Measurements from ENCODE around the gene OR11H6.
"Not testable (repeated sequence)": the region's sequence is repeated elsewhere in the genome, so short reads cannot be mapped to it uniquely, and the experiment has no call there.

Gene OR11H6

GRCh38 chr14:20195911-20196310 is 27.6 kb upstream of the OR11H6 start:
- H3K4me3 ChIP-seq (ENCODE audit: low read length): no peak overlapping the region
- no peak overlapping the region for H3K9ac ChIP-seq (ENCODE audit: low read depth, low read length)
- H3K27me3 ChIP-seq (ENCODE audit: insufficient read depth, low read length): no peaks in the 10 kb centered on the region
- no peak overlapping the region for H3K27ac ChIP-seq (ENCODE audit: low read length)
- H3K4me1 ChIP-seq (ENCODE audit: insufficient read depth, low read length): no peaks in the 10 kb centered on the region
- no peaks in the 10 kb centered on the region for H3K36me3 ChIP-seq (ENCODE audit: insufficient read depth, low read depth, low read length)
- H3K9me3 ChIP-seq (ENCODE audit: insufficient read depth, low read depth, low read length): peaks cover 91% of the 10 kb centered on the region

GRCh38 chr14:20197459-20197858 is 26.1 kb upstream of the OR11H6 start:
- Histone ChIP-seq H3K27me3 (ENCODE audit: insufficient read depth, low read length) (no peaks in the 10 kb centered on the region), H3K27ac (ENCODE audit: low read length) (no peak overlapping the region), H3K4me3 (ENCODE audit: low read length) (no peak overlapping the region), H3K9me3 (ENCODE audit: insufficient read depth, low read depth, low read length) (peaks cover 85% of the 10 kb centered on the region), H3K4me1 (ENCODE audit: insufficient read depth, low read length) (no peaks in the 10 kb centered on the region), H3K36me3 (ENCODE audit: insufficient read depth, low read depth, low read length) (no peaks in the 10 kb centered on the region), H3K9ac (ENCODE audit: low read depth, low read length) (no peak overlapping the region)

GRCh38 chr14:20198991-20199390 is 24.5 kb upstream of the OR11H6 start:
- peaks cover 85% of the 10 kb centered on the region for H3K9me3 ChIP-seq (ENCODE audit: insufficient read depth, low read depth, low read length)
- no peak overlapping the region; the same call in 1 of the 2 replicates for H3K4me3 ChIP-seq (ENCODE audit: low read length)
- no peak overlapping the region for H3K9ac ChIP-seq (ENCODE audit: low read depth, low read length)
- no peaks in the 10 kb centered on the region for H3K4me1 ChIP-seq (ENCODE audit: insufficient read depth, low read length)
- no peaks in the 10 kb centered on the region for H3K27me3 ChIP-seq (ENCODE audit: insufficient read depth, low read length)
- H3K36me3 ChIP-seq (ENCODE audit: insufficient read depth, low read depth, low read length): no peaks in the 10 kb centered on the region
- no peak overlapping the region for H3K27ac ChIP-seq (ENCODE audit: low read length)

- Histone ChIP-seq H3K9me3 (ENCODE audit: insufficient read depth, low read depth, low read length) (peaks cover 83% of the 10 kb centered on the region), H3K36me3 (ENCODE audit: insufficient read depth, low read depth, low read length) (no peaks in the 10 kb centered on the region), H3K9ac (ENCODE audit: low read depth, low read length) (no peak overlapping the region), H3K27me3 (ENCODE audit: insufficient read depth, low read length) (no peaks in the 10 kb centered on the region), H3K4me3 (ENCODE audit: low read length) (no peak overlapping the region), H3K27ac (ENCODE audit: low read length) (no peak overlapping the region), H3K4me1 (ENCODE audit: insufficient read depth, low read length) (no peaks in the 10 kb centered on the region)
Measured at GRCh38 chr14:20204721-20205120, 18.8 kb upstream of the OR11H6 start.

- H3K4me1 ChIP-seq (ENCODE audit: insufficient read depth, low read length): no peaks in the 10 kb centered on the region
- H3K27me3 ChIP-seq (ENCODE audit: insufficient read depth, low read length): no peaks in the 10 kb centered on the region
- no peaks in the 10 kb centered on the region for H3K36me3 ChIP-seq (ENCODE audit: insufficient read depth, low read depth, low read length)
- H3K4me3 ChIP-seq (ENCODE audit: low read length): no peak overlapping the region
- H3K9ac ChIP-seq (ENCODE audit: low read depth, low read length): no peak overlapping the region
- no peak overlapping the region for H3K27ac ChIP-seq (ENCODE audit: low read length)
- H3K9me3 ChIP-seq (ENCODE audit: insufficient read depth, low read depth, low read length): peaks cover 68% of the 10 kb centered on the region
Measured at GRCh38 chr14:20209595-20209994, 13.9 kb upstream of the OR11H6 start.

GRCh38 chr14:20212406-20212805 is 11.1 kb upstream of the OR11H6 start:
- not testable (repeated sequence) for H3K4me3 ChIP-seq (ENCODE audit: low read length); H3K27ac ChIP-seq (ENCODE audit: low read length); H3K27me3 ChIP-seq (ENCODE audit: insufficient read depth, low read length); H3K4me1 ChIP-seq (ENCODE audit: insufficient read depth, low read length); H3K9ac ChIP-seq (ENCODE audit: low read depth, low read length); H3K36me3 ChIP-seq (ENCODE audit: insufficient read depth, low read depth, low read length)
- H3K9me3 ChIP-seq (ENCODE audit: insufficient read depth, low read depth, low read length): peaks cover 65% of the 10 kb centered on the region

- no peaks in the 10 kb centered on the region for H3K36me3 ChIP-seq (ENCODE audit: insufficient read depth, low read depth, low read length)
- H3K9me3 ChIP-seq (ENCODE audit: insufficient read depth, low read depth, low read length): peaks cover 64% of the 10 kb centered on the region
- H3K9ac ChIP-seq (ENCODE audit: low read depth, low read length): no peak overlapping the region
- no peaks in the 10 kb centered on the region for H3K4me1 ChIP-seq (ENCODE audit: insufficient read depth, low read length)
- H3K27me3 ChIP-seq (ENCODE audit: insufficient read depth, low read length): no peaks in the 10 kb centered on the region
- no peak overlapping the region for H3K27ac ChIP-seq (ENCODE audit: low read length)
- H3K4me3 ChIP-seq (ENCODE audit: low read length): no peak overlapping the region
Measured at GRCh38 chr14:20215196-20215595, 8.3 kb upstream of the OR11H6 start.

- H3K4me1 ChIP-seq (ENCODE audit: insufficient read depth, low read length): no peaks in the 10 kb centered on the region
- no peaks in the 10 kb centered on the region for H3K27me3 ChIP-seq (ENCODE audit: insufficient read depth, low read length)
- H3K9ac ChIP-seq (ENCODE audit: low read depth, low read length): no peak overlapping the region
- H3K27ac ChIP-seq (ENCODE audit: low read length): no peak overlapping the region
- no peaks in the 10 kb centered on the region for H3K36me3 ChIP-seq (ENCODE audit: insufficient read depth, low read depth, low read length)
- H3K4me3 ChIP-seq (ENCODE audit: low read length): no peak overlapping the region
- peaks cover 78% of the 10 kb centered on the region for H3K9me3 ChIP-seq (ENCODE audit: insufficient read depth, low read depth, low read length)
Measured at GRCh38 chr14:20219033-20219432, 4.5 kb upstream of the OR11H6 start.

GRCh38 chr14:20228681-20229080 is 5.2 kb downstream of the OR11H6 start, which contains the start of gene OR11H7:
TSS of gene OR11H7 (plus strand) at chr14:20228981.
- Histone ChIP-seq H3K9ac (ENCODE audit: low read depth, low read length) (no peak within 1 kb of the TSS), H3K4me1 (ENCODE audit: insufficient read depth, low read length) (no peaks in the 10 kb centered on the region), H3K27me3 (ENCODE audit: insufficient read depth, low read length) (no peaks in the 10 kb centered on the region), H3K4me3 (ENCODE audit: low read length) (no peak within 1 kb of the TSS; the same call in 1 of the 2 replicates), H3K9me3 (ENCODE audit: insufficient read depth, low read depth, low read length) (peaks cover 51% of the 10 kb centered on the region), H3K36me3 (ENCODE audit: insufficient read depth, low read depth, low read length) (no peaks in the 10 kb centered on the region), H3K27ac (ENCODE audit: low read length) (no peak within 1 kb of the TSS)

- not testable (repeated sequence) for H3K27me3 ChIP-seq (ENCODE audit: insufficient read depth, low read length); H3K27ac ChIP-seq (ENCODE audit: low read length); H3K9ac ChIP-seq (ENCODE audit: low read depth, low read length); H3K36me3 ChIP-seq (ENCODE audit: insufficient read depth, low read depth, low read length); H3K4me3 ChIP-seq (ENCODE audit: low read length); H3K4me1 ChIP-seq (ENCODE audit: insufficient read depth, low read length)
- peaks cover 18% of the 10 kb centered on the region for H3K9me3 ChIP-seq (ENCODE audit: insufficient read depth, low read depth, low read length)
Measured at GRCh38 chr14:20235415-20235814, 11.9 kb downstream of the OR11H6 start.

- Histone ChIP-seq H3K27ac (ENCODE audit: low read length) (no peak overlapping the region), H3K9ac (ENCODE audit: low read depth, low read length) (no peak overlapping the region), H3K9me3 (ENCODE audit: insufficient read depth, low read depth, low read length) (peaks cover 57% of the 10 kb centered on the region), H3K27me3 (ENCODE audit: insufficient read depth, low read length) (no peaks in the 10 kb centered on the region), H3K4me3 (ENCODE audit: low read length) (no peak overlapping the region), H3K36me3 (ENCODE audit: insufficient read depth, low read depth, low read length) (no peaks in the 10 kb centered on the region), H3K4me1 (ENCODE audit: insufficient read depth, low read length) (no peaks in the 10 kb centered on the region)
Measured at GRCh38 chr14:20247646-20248246, 24.2 kb downstream of the OR11H6 start.

GRCh38 chr14:20262642-20263128 is 39.2 kb downstream of the OR11H6 start:
- Histone ChIP-seq H3K27ac (ENCODE audit: low read length) (no peak overlapping the region), H3K36me3 (ENCODE audit: insufficient read depth, low read depth, low read length) (no peaks in the 10 kb centered on the region), H3K9ac (ENCODE audit: low read depth, low read length) (no peak overlapping the region), H3K4me3 (ENCODE audit: low read length) (no peak overlapping the region), H3K9me3 (ENCODE audit: insufficient read depth, low read depth, low read length) (peaks cover 34% of the 10 kb centered on the region), H3K4me1 (ENCODE audit: insufficient read depth, low read length) (no peaks in the 10 kb centered on the region), H3K27me3 (ENCODE audit: insufficient read depth, low read length) (no peaks in the 10 kb centered on the region)

Measured in iPS-20b (cell line).